Transverse colon (tissue), 3 donors: ENCODE data around the gene SLC22A23.

ENCODE experiments used
- CTCF ChIP-seq, 5 experiments: fragments of 200-600 bp in 3 of 5; fragments of 450-650 bp in 2 of 5; sonication (generic) in 3 of 5; IDR thresholded peaks; 1 replicate in 2 of 5; 2 replicates in 3 of 5; pipeline ENCODE4 v1.5.1; 2016 to 2017; ENCODE audit warnings: antibody characterized with exemption in 5 of 5, inconsistent platforms in 3 of 5, mild to moderate bottlenecking in 2 of 5, moderate library complexity in 1 of 5
- POLR2A ChIP-seq: fragments of 450-650 bp; IDR thresholded peaks from one replicate; pipeline ENCODE4 v1.6.1; 2016; ENCODE audit warnings: antibody characterized with exemption, mild to moderate bottlenecking, moderate library complexity

- TF ChIP-seq CTCF (IDR thresholded peaks at IDR 0.05) (no peak), POLR2A (no peak)
Measured at GRCh38 chr6:3345836-3346235, 111.0 kb downstream of the SLC22A23 start.
